CD4-positive, alpha-beta T cell treated with Interleukin-17A for 1 hour (primary cell): Measurements from ENCODE around the gene CFAP99.
A peak's percentile ranks its signal among the peaks of the same experiment; 100 is the strongest.
"Not testable (repeated sequence)": the region's sequence is repeated elsewhere in the genome, so short reads cannot be mapped to it uniquely, and the experiment has no call there.

Experiments
- DNase-seq: peaks from one replicate; pipeline ENCODE4 v3.0.0-alpha.2; 2020

CFAP99 gene

GRCh38 chr4:2418650-2419571 lies at the start of gene CFAP99:
Gene CFAP99, plus strand, starts transcription at chr4:2418955.
- DNase-seq, result peak; percentile 99

DNA sequence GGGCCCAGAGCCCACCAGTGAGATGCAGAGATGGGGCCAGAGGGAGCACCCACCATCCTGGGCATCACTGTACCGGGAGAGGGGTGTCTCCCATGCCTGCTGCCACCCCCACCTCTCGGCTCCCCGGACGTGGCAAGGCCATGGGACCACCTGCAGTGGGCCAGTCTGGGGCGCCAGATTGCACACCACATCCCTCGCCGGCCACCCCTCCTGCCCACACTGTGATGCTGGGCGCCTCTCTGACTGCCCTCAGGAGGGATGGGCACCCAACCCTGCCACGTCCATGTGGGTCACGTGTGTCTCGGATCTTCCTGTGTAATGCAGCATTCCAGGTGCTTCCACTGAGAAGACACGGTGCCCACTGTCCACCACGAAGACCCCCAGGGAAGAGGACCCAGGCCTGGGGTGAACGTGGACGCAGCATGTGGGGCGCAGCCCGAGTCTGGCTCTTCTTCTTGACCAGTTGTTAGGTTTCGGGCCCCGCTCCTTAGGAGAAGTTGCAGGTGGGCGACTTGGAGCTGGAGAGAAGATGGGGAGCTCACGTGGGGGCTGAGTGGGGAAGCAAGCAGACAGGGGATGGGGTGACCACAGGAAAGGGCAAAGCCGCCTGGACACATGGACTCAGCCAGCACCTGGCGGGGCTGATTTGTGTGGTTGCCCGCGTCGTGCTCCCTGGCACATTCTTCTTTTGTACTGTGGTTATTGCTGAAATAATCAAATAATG lies 48.0 kb upstream of the CFAP99 start:
- no peak for DNase-seq

- no peak for DNase-seq
Observed at GRCh38 chr4:2371765-2372487, 46.8 kb upstream of the CFAP99 start.

- no peak for DNase-seq
Observed at GRCh38 chr4:2372488-2373030, 46.2 kb upstream of the CFAP99 start.

DNA sequence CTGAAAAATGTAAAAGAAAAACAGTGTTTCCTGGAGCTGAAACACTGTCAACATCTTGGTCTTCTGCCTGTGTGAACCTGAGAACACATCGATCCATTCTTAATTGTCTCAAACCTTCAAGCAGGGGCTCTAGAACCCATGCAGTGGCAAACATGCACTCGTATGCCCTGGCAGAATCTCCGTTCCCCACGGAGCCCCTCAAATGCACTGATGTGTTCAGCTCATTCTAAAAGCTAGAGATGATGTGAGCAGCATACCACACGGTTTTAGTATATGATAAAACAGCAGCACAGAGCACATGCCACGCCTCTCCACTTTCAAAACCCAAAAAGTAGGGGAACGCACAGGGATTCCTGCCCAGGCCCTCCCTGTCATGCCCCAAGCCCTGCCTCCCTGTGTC lies 45.2 kb upstream of the CFAP99 start:
- no peak for DNase-seq

- DNase-seq, result no peak
Observed at GRCh38 chr4:2375427-2375826, 43.3 kb upstream of the CFAP99 start.

DNA sequence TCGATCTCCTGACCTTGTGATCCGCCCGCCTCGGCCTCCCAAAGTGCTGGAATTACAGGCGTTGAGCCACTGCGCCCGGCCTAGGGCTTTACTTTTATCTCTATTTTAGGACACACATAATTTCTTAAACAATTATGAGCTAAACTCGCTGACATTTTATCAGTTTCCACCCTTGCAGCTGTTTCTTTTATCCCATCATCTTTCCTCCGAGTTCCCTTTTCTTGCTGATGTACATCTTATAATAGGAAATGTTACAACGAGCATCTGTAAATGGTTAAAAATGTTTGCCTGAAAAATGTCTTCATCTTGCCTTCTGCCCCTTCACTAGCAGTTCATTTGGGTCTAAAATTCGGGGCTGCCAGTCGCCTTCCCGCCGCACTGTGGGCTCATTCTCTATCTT lies 41.5 kb upstream of the CFAP99 start:
- DNase-seq, result no peak

GRCh38 chr4:2378401-2378800 lies 40.4 kb upstream of the CFAP99 start:
- no peak for DNase-seq

GRCh38 chr4:2378898-2379297 lies 39.9 kb upstream of the CFAP99 start:
- no peak for DNase-seq

- DNase-seq, result not testable (repeated sequence)
Observed at GRCh38 chr4:2380589-2380988, 38.2 kb upstream of the CFAP99 start.

- not testable (repeated sequence) for DNase-seq
Observed at GRCh38 chr4:2382769-2383202, 36.0 kb upstream of the CFAP99 start.

- not testable (repeated sequence) for DNase-seq
Observed at GRCh38 chr4:2383220-2383631, 35.5 kb upstream of the CFAP99 start.

DNA sequence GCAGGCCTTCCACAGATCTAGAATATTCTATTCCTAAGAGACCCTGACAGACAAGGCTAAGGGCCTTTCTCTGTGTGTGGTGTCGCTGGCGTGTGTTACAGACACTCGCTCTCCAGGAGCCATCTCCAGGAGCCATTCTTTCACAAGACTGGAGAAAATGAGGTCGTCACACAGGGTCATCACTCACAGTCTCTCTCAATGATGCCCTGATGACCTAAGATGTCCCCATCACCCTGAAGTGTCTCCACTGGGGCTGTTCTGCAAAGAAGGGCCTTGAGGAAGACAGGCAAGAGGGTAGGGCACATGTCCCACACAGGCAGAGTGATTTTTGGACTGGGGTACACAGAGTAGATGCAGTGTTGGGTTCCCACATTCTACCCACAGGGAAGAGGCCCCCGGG lies 35.0 kb upstream of the CFAP99 start:
- DNase-seq, result no peak

- DNase-seq, result no peak
Observed at GRCh38 chr4:2384245-2384644, 34.5 kb upstream of the CFAP99 start.

- DNase-seq, result no peak
Observed at GRCh38 chr4:2385516-2385915, 33.2 kb upstream of the CFAP99 start.

DNA sequence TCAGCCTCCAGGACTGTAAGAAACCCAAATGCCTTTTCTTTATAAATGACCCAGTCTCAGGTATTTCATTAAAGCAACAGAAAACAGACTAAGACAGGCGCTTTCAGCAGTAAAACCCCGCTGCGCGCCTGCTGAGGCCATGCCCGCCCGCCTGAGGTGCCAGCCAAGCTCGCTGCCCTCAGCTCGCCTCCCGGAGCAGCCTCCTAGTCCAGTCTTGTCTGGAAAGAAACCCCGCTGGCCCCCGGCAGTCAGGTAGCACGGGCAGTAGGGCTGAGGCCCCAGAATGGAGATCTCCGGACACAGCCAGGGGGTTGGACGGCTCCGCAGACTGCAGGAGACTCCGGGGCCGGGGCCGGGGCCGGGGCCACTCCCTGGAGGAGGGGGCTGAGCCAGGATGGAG lies 32.0 kb upstream of the CFAP99 start:
- DNase-seq, result no peak

- no peak for DNase-seq
Observed at GRCh38 chr4:2387218-2387617, 31.5 kb upstream of the CFAP99 start.

DNA sequence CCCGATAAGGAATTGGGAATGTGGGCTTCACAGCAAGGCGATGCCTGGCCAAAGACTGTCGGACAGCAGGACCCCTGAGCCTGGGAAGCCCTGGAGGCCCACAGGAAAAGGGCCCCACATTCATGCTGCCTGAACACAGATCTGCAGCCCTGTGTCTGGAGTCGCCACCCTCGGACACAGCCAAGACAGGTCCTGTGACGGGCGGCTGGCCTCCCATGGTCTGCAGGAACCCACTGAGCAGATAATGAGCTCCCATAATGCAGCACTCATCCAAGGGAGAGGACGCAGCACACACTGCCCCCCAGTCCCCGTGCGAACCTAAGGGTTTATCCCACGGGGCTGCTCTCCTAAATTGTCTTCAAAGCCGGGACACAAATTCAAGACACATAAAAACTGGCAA lies 30.9 kb upstream of the CFAP99 start:
- DNase-seq, result no peak

GRCh38 chr4:2388429-2389182 lies 30.1 kb upstream of the CFAP99 start:
- no peak for DNase-seq

DNA sequence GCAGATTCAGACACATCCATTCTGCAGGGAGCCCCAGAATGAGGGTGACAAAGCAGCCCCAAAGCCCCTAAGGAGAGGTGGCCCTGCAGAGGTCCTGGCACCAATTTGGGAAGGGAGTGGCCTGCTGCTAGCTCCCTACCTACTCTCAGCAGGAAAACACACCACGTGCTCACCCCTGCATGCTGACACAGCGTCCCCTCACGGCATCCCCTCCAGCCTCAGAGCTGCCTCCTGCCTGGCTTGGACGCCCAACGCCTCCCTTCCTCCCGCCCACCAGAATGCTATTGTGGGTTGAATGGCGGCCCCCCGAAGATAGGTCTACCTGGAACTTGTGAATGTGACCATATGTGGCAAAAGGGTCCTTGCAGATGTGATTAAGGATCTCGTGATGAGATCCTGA lies 29.1 kb upstream of the CFAP99 start:
- DNase-seq, result no peak

GRCh38 chr4:2390146-2390545 lies 28.6 kb upstream of the CFAP99 start:
- no peak for DNase-seq

DNA sequence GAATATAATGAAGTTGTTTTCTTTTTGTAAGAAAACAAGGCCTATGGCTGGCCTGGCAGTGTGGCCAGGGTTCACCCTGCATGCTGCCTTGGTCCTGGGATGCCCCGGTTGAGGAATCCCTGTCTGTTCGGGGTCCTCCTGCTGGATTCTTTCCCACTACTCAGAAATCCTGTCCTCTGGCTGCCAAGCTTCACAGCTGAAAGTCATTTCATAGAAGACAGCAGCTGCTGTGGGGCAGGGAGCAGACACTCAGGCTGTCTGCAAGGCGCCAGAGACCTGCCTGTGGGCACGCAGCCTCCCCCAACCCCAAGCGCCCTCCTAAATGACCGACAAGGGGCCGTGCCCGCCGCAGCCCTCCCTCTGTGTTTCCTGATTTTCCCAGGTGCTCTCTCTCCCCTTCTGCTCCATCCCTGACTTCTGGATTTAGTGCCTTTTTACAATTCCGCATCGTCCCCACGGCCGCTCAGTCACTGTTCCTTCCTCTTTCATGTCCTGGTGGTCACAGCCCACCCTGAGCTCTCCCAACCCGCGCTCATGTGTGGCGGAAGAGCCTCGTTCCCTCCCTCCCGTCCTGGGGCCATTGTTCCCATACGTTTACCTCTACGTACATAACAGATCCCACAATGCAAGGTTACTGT lies 27.9 kb upstream of the CFAP99 start:
- DNase-seq, result no peak
